HepG2 (cell line): ENCODE results near the gene GRAMD2A. TPM values are rescaled to one million over a fixed set of nuclear protein-coding genes. Genes with fewer than 3 reads are reported as not detected.
A peak's percentile ranks its signal among the peaks of the same experiment; 100 is the strongest.
"Not testable (repeated sequence)": the region's sequence is repeated elsewhere in the genome, so short reads cannot be mapped to it uniquely, and the experiment has no call there.

ENCODE experiments used
- ATAC-seq: fragments of 200-7000 bp; cut with Tn5 transposase; 3 replicates; pipeline ENCODE4 v1.9.1; 2020; ENCODE audit warnings: mild to moderate bottlenecking, moderate library complexity
- BruUV-seq: library from RNA; stranded (reverse); fragments of 400-500 nt; replicated peaks from 2 replicates; lab custom pipeline; 2021; lab: Mats Ljungman, UMichigan
- CTCF ChIA-PET: fragments of 300-600 bp; formaldehyde crosslinking; extraction: SDS; loops from one replicate; lab custom pipeline; 2021; ENCODE audit warnings: low total read pairs, inconsistent platforms, low intra/inter-chr PET ratio; lab: Yijun Ruan, JAX
- POLR2A ChIA-PET: fragments of 350-600 bp; sonication (Branson Sonifier 250); formaldehyde crosslinking; loops from one replicate; lab custom pipeline; 2020; ENCODE audit warnings: antibody characterized with exemption, inconsistent platforms; lab: Yijun Ruan, JAX
- DNase-seq: peaks from one replicate; pipeline ENCODE4 v3.0.0-alpha.2; 2015; ENCODE audit warnings: low spot score
- FAIRE-seq: peaks from 3 replicates; lab custom pipeline; 2011; peaks lifted over from hg19 to GRCh38; lab: Jason Lieb, UNC
- H2AFZ ChIP-seq: one replicate; pipeline ENCODE4 v1.6.1; 2011; ENCODE audit warnings: low read length, inconsistent platforms
- H3K27ac ChIP-seq: fragments of 300-600 bp; 3 replicates; pipeline ENCODE4 v1.8.0; 2011; ENCODE audit warnings: mixed run types, mild to moderate bottlenecking, mixed read lengths, low read length, inconsistent platforms; ENCODE audit not compliant: insufficient read depth; ENCODE audit errors: extremely low read length
- H3K27me3 ChIP-seq, 2 experiments: fragments of 200-600 bp in 1 of 2; 2 replicates in 1 of 2; 3 replicates in 1 of 2; pipeline versions ENCODE4 v1.6.0 to v1.8.0; 2011; ENCODE audit warnings: low read length in 2 of 2, mild to moderate bottlenecking in 2 of 2, moderate library complexity in 2 of 2, inconsistent platforms in 1 of 2; ENCODE audit not compliant: insufficient read depth in 2 of 2, control insufficient read depth in 1 of 2
- H3K36me3 ChIP-seq, 2 experiments: fragments of 200-600 bp in 1 of 2; replicated peaks in 1 of 2; 2 replicates in 1 of 2; 3 replicates in 1 of 2; pipeline versions ENCODE4 v1.5.1 to v1.8.0; 2011; ENCODE audit warnings: low read length in 2 of 2, inconsistent platforms in 1 of 2; ENCODE audit not compliant: insufficient read depth in 2 of 2, control insufficient read depth in 1 of 2
- H3K4me1 ChIP-seq: 2 replicates; pipeline ENCODE4 v1.5.1; 2012; ENCODE audit warnings: low read length, inconsistent platforms; ENCODE audit not compliant: insufficient read depth
- H3K4me2 ChIP-seq: 2 replicates; pipeline ENCODE4 v1.6.0; 2011; ENCODE audit warnings: low read depth, low read length, inconsistent platforms
- H3K4me3 ChIP-seq, 3 experiments: fragments of 200-600 bp in 1 of 3; sonication (generic), shearing (Covaris generic) in 1 of 3; replicated peaks in 1 of 3; 2 replicates each; pipeline ENCODE4 v1.5.1; 2011 to 2016; ENCODE audit warnings: low read length in 3 of 3, inconsistent platforms in 2 of 3, low read depth in 2 of 3, mild to moderate bottlenecking in 2 of 3, control low read depth in 1 of 3, mixed read lengths in 1 of 3; ENCODE audit not compliant: insufficient read depth in 1 of 3
- H3K79me2 ChIP-seq: one replicate; pipeline ENCODE4 v1.6.1; 2011; ENCODE audit warnings: low read length, inconsistent platforms; ENCODE audit not compliant: insufficient read depth
- H3K9ac ChIP-seq: 2 replicates; pipeline ENCODE4 v1.6.0; 2011; ENCODE audit warnings: mild to moderate bottlenecking, low read depth, low read length, inconsistent platforms; ENCODE audit not compliant: insufficient read depth
- H3K9me3 ChIP-seq: 2 replicates; pipeline ENCODE4 v1.5.1; 2012; ENCODE audit warnings: mild to moderate bottlenecking, low read length
- H4K20me1 ChIP-seq: 2 replicates; pipeline ENCODE4 v1.6.0; 2011; ENCODE audit warnings: inconsistent platforms, mild to moderate bottlenecking, low read length, moderate library complexity; ENCODE audit not compliant: insufficient read depth
- ATF2 ChIP-seq: sonication (generic); formaldehyde crosslinking; IDR thresholded peaks from 2 replicates; pipeline ENCODE4 v1.4.0; 2020; ENCODE audit warnings: missing genetic modification reagents
- CEBPB ChIP-seq: IDR thresholded peaks from 2 replicates; pipeline ENCODE4 v1.6.1; 2011; ENCODE audit warnings: low read depth, low read length, improper control_type of control experiment, borderline replicate concordance
- FOXA1 ChIP-seq, 2 experiments: fragments of 450-650 bp in 1 of 2; sonication (generic) in 1 of 2; formaldehyde crosslinking in 1 of 2; IDR thresholded peaks; 2 replicates each; pipeline versions ENCODE4 v1.4.0 to v1.6.1; 2016 to 2020; ENCODE audit warnings: missing genetic modification reagents in 1 of 2
- NKX3-1 ChIP-seq: sonication (generic); formaldehyde crosslinking; IDR thresholded peaks from 2 replicates; pipeline ENCODE4 v1.5.0; 2020; ENCODE audit warnings: missing genetic modification reagents
- ZNF335 ChIP-seq: sonication (generic); formaldehyde crosslinking; IDR thresholded peaks from 2 replicates; pipeline ENCODE4 v1.4.0; 2020; ENCODE audit warnings: missing genetic modification reagents
- ZNF496 ChIP-seq: sonication (generic); formaldehyde crosslinking; IDR thresholded peaks from 2 replicates; pipeline ENCODE4 v1.8.1; 2023; ENCODE audit warnings: mild to moderate bottlenecking, moderate library complexity, missing genetic modification reagents; ENCODE audit not compliant: insufficient replicate concordance
- ZNF629 ChIP-seq: sonication (generic); formaldehyde crosslinking; conservative IDR thresholded peaks from 2 replicates; pipeline ENCODE4 v1.5.0; 2020; ENCODE audit warnings: missing genetic modification reagents
- ZNF746 ChIP-seq: sonication (generic); formaldehyde crosslinking; IDR thresholded peaks from 2 replicates; pipeline ENCODE4 v1.8.0; 2022; ENCODE audit warnings: mild to moderate bottlenecking, missing genetic modification reagents
- WGBS: methylation state at CpG from one replicate; pipeline ENCODE4 v1.1.6; 2017; ENCODE audit warnings: low lambda C conversion rate; 5-methylcytosine and 5-hydroxymethylcytosine counted together
- in situ Hi-C: cut with HindIII; loops from 2 replicates; pipeline ENCODE4 v1.10.0; 2017; ENCODE audit warnings: low pct_unique_long_range_greater_than_20kb; ENCODE audit not compliant: extremely low pct_ligation_motif_present
- intact Hi-C: fragments of 100-400 bp; cut with micrococcal nuclease; formaldehyde crosslinking; loops from one replicate; pipeline ENCODE4 v1.10.0; 2022; ENCODE audit not compliant: unreplicated experiment
- polyA plus RNA-seq, 8 experiments: library from polyadenylated mRNA; depleted of rRNA in 3 of 8; stranded (reverse) in 7 of 8; unstranded in 1 of 8; fragments of >200 nt; fragmentation: Illumina TruSeq in 4 of 8; extraction: Trizol in 4 of 8; gene quantifications; 2 replicates each; pipeline versions ENCODE4 v1.2.1 to v1.2.3, GENCODE V29; 2011 to 2016; ENCODE audit warnings: low read depth in 4 of 8, missing spikeins in 1 of 8, mixed read lengths in 1 of 8; ENCODE audit not compliant: insufficient read depth in 1 of 8
- total RNA-seq, 5 experiments: library from RNA; depleted of rRNA; stranded (reverse); fragments of >200 nt; fragmentation: Illumina TruSeq; extraction: Trizol; gene quantifications; 2 replicates each; pipeline ENCODE4 v1.2.3, GENCODE V29; 2016; ENCODE audit warnings: low read depth in 1 of 5

GRAMD2A gene
- total and polyA plus RNA-seq, 2 of the 13 experiments (the other 11 are each of a cell fraction or from before 2014, with no cell fraction given) = 0.04 TPM; not detected in 1

GRCh38 chr15:72171978-72172377 lies 25.6 kb downstream of the GRAMD2A start:
- H3K9me3 ChIP-seq = not testable (repeated sequence)

GRCh38 chr15:72170691-72171090 lies 26.9 kb downstream of the GRAMD2A start:
- Histone ChIP-seq H3K79me2 (no peaks in the 10 kb centered on the region), H3K4me1 (peaks cover 26% of the 10 kb centered on the region), H3K27ac (no peak overlapping the region), H3K9me3 (no peaks in the 10 kb centered on the region), H3K36me3 (no peaks in the 10 kb centered on the region), H2AFZ (no peak overlapping the region), H3K4me3 (no peak overlapping the region), H3K9ac (no peak overlapping the region), H3K27me3 (peaks cover 6 to 49% of the 10 kb centered on the region in 2 experiments; a peak in 3 of 5 replicates), H4K20me1 (no peaks in the 10 kb centered on the region), H3K4me2 (no peak overlapping the region; the same call in 1 of the 2 replicates)
- ChIA-PET CTCF (no interaction called here), POLR2A (no interaction called here)
- intact Hi-C loops = no loop called here
- WGBS = 57% methylated on average over 7 of the region's 7 CpGs
- in situ Hi-C loops = no loop called here
- no peak for FAIRE-seq
- no peak for ATAC-seq
- DNase-seq = no peak
- TF ChIP-seq ZNF335 (no peak), ZNF629 (CRISPR knock-in tag) (peak; percentile 24; the same call in 1 of the 2 replicates), ATF2 (CRISPR knock-in tag) (no peak), ZNF496 (CRISPR knock-in tag) (no peak), ZNF746 (CRISPR knock-in tag) (no peak), NKX3-1 (CRISPR knock-in tag) (no peak), FOXA1 (IDR thresholded peaks at IDR 0.05) (no peak), FOXA1 (CRISPR knock-in tag; IDR thresholded peaks at IDR 0.05) (no peak)
- BruUV-seq = no TSS peak

More at GRCh38 chr15:72171978-72172377, 25.6 kb downstream of the GRAMD2A start:
- DNase-seq, ATAC-seq, intact Hi-C loops, BruUV-seq, H3K27ac ChIP-seq: not testable (repeated sequence)
- peaks cover 26% of the 10 kb centered on the region for H3K4me1 ChIP-seq
- peaks cover 5 to 59% of the 10 kb centered on the region in 2 experiments; a peak in 4 of 5 replicates for H3K27me3 ChIP-seq
- peak; percentile 10; the same call in 1 of the 2 replicates for TF ChIP-seq CEBPB
- TF ChIP-seq, all 625 proteins: peak for 1; not testable (repeated sequence) for 624
- H3K9ac ChIP-seq, H3K36me3 ChIP-seq, H3K4me3 ChIP-seq, H2AFZ ChIP-seq, FAIRE-seq, in situ Hi-C loops, POLR2A ChIA-PET, H3K79me2 ChIP-seq, H3K4me2 ChIP-seq, H4K20me1 ChIP-seq, CTCF ChIA-PET: not testable (repeated sequence)
- WGBS = 19% methylated on average over 10 of the region's 10 CpGs
